Measurements from ENCODE around the gene KCTD2.
"Not testable (repeated sequence)": the region's sequence is repeated elsewhere in the genome, so short reads cannot be mapped to it uniquely, and the experiment has no call there.

Gene KCTD2

GRCh38 chr17:75020331-75021110, 26.5 kb upstream of the KCTD2 start:
- DNase-seq (ENCODE audit: low spot score), result peak; percentile 69

GRCh38 chr17:75024686-75025397, 22.2 kb upstream of the KCTD2 start:
- DNase-seq (ENCODE audit: low spot score), result no peak

GRCh38 chr17:75025398-75025734, 21.7 kb upstream of the KCTD2 start:
- not testable (repeated sequence) for DNase-seq (ENCODE audit: low spot score)

GRCh38 chr17:75026650-75027049, 20.4 kb upstream of the KCTD2 start:
- DNase-seq (ENCODE audit: low spot score), result not testable (repeated sequence)

- no peak for DNase-seq (ENCODE audit: low spot score)
Observed at GRCh38 chr17:75030161-75030560, 16.9 kb upstream of the KCTD2 start.

GRCh38 chr17:75031972-75032719, 14.9 kb upstream of the KCTD2 start:
- DNase-seq (ENCODE audit: low spot score), result peak; percentile 95

GRCh38 chr17:75032720-75033280, 14.2 kb upstream of the KCTD2 start:
- DNase-seq (ENCODE audit: low spot score), result peak; percentile 43

- peak; percentile 94 for DNase-seq (ENCODE audit: low spot score)
Observed at GRCh38 chr17:75033346-75034235, 13.4 kb upstream of the KCTD2 start.

- peak; percentile 91 for DNase-seq (ENCODE audit: low spot score)
Observed at GRCh38 chr17:75034236-75034908, 12.7 kb upstream of the KCTD2 start.

- peak; percentile 69 for DNase-seq (ENCODE audit: low spot score)
Observed at GRCh38 chr17:75036643-75037268, 10.3 kb upstream of the KCTD2 start.

GRCh38 chr17:75039238-75039637, 7.8 kb upstream of the KCTD2 start:
- no peak for DNase-seq (ENCODE audit: low spot score)

GRCh38 chr17:75041656-75042280, 5.3 kb upstream of the KCTD2 start:
- DNase-seq (ENCODE audit: low spot score), result no peak

- DNase-seq (ENCODE audit: low spot score), result not testable (repeated sequence)
Observed at GRCh38 chr17:75043789-75044188, 3.2 kb upstream of the KCTD2 start.

GRCh38 chr17:75044716-75045115, 2.3 kb upstream of the KCTD2 start:
- no peak for DNase-seq (ENCODE audit: low spot score)

GRCh38 chr17:75045946-75046406, 1.0 kb upstream of the KCTD2 start:
- not testable (repeated sequence) for DNase-seq (ENCODE audit: low spot score)

GRCh38 chr17:75047398-75048098, 523 bp downstream of the KCTD2 start:
- no peak for DNase-seq (ENCODE audit: low spot score)

GRCh38 chr17:75048249-75048878, 1.3 kb downstream of the KCTD2 start:
- peak; percentile 46 for DNase-seq (ENCODE audit: low spot score)

- no peak for DNase-seq (ENCODE audit: low spot score)
Observed at GRCh38 chr17:75049057-75049456, 2.0 kb downstream of the KCTD2 start.

GRCh38 chr17:75049706-75050105, 2.7 kb downstream of the KCTD2 start:
- DNase-seq (ENCODE audit: low spot score), result no peak

Measured in Ammon's horn (tissue), 1 donor.